ENCODE data around the gene SNRPA.

GRCh38 chr19:40808021-40808325 is 57.0 kb downstream of the SNRPA start:
- no peak for TF ChIP-seq ZNF232 (CRISPR knock-in tag; IDR thresholded peaks at IDR 0.05; ENCODE audit: borderline replicate concordance)
- no peak for TF ChIP-seq USF2 (IDR thresholded peaks at IDR 0.05; ENCODE audit: low read depth, low read length)
- no peak for TF ChIP-seq USF2 (CRISPR knock-in tag; IDR thresholded peaks at IDR 0.05; ENCODE audit: borderline replicate concordance)
- no peak for TF ChIP-seq CTCF (CRISPR knock-in tag; IDR thresholded peaks at IDR 0.05)
- TF ChIP-seq SIX1 (CRISPR knock-in tag; IDR thresholded peaks at IDR 0.05; ENCODE audit: borderline replicate concordance) = no peak
- TF ChIP-seq PRDM15 (CRISPR knock-in tag; IDR thresholded peaks at IDR 0.05) = no peak
- TF ChIP-seq SMC3 (IDR thresholded peaks at IDR 0.05; ENCODE audit: low read length) = no peak
- TF ChIP-seq SSRP1 (CRISPR knock-in tag; IDR thresholded peaks at IDR 0.05) = no peak
- no peak for TF ChIP-seq MAX (IDR thresholded peaks at IDR 0.05)
- TF ChIP-seq ZNF10 (CRISPR knock-in tag; IDR thresholded peaks at IDR 0.05; ENCODE audit: borderline replicate concordance, low read depth) = no peak
- TF ChIP-seq FIP1L1 (IDR thresholded peaks at IDR 0.05; ENCODE audit: borderline replicate concordance, insufficient read depth, low read depth, low read length) = no peak
- no peak for TF ChIP-seq NR3C1 (CRISPR knock-in tag; IDR thresholded peaks at IDR 0.05)
- no peak for TF ChIP-seq POLR2A (IDR thresholded peaks at IDR 0.05; ENCODE audit: insufficient read depth in 1 of 2, low read depth in 2 of 2, low read length in 2 of 2)
- TF ChIP-seq RBAK (CRISPR knock-in tag; IDR thresholded peaks at IDR 0.05) = no peak
- TF ChIP-seq RFXAP (CRISPR knock-in tag; IDR thresholded peaks at IDR 0.05; ENCODE audit: borderline replicate concordance) = no peak

Data from HepG2 (cell line).